Measurements from ENCODE around the gene FKBP2.

FKBP2 gene

DNA sequence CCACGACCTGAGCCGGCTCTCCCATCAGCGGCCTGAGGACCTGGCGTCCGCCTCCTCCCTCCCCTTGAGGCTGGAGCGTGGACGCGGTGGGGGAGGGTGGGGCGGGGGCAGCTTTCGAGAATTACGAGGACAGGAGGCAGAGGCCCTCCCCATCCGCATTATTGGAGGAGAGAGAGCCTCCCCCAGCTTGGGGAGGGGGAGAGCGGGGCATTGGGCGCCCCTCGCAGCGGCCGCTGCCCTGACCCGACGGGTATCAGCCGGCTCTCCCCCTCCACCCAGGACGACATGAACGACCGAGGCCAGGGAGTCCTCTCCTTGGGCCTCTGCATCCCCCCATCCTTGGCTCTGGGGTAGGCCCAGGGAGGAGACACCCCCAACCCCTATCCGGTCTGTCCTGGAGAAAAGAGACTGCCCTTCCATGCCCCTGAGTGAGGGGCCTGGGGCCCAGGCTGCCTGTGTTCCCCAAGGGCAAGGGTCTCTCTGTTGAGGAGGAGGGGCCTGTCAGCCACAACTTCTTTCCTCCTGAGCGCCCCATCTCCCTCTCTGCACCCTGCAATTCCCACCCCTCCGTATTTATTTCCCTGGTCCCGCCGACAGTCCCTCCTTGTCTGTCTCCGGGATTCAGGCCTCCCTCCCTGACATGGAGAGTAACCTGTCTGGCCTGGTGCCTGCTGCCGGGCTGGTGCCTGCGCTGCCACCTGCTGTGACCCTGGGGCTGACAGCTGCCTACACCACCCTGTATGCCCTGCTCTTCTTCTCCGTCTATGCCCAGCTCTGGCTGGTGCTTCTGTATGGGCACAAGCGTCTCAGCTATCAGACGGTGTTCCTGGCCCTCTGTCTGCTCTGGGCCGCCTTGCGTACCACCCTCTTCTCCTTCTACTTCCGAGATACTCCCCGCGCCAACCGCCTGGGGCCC lies 45.2 kb downstream of the FKBP2 start:
- DNase-seq (ENCODE audit: low read depth): no peak

DNA sequence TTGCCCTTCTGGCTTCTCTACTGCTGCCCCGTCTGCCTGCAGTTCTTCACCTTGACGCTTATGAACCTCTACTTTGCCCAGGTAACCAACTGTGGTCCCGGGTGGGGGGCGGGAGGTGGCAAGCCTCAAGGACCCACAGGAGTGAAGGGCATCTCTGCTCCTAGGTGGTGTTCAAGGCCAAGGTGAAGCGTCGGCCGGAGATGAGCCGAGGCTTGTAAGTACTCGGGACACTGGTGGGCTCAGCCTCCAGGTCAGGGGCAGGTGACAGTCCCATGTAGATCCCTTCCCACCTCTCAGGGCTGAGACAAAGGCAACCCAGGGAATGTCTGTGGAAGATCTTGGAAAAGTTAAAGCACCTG lies 45.9 kb downstream of the FKBP2 start:
- no peak for DNase-seq (ENCODE audit: low read depth)

DNA sequence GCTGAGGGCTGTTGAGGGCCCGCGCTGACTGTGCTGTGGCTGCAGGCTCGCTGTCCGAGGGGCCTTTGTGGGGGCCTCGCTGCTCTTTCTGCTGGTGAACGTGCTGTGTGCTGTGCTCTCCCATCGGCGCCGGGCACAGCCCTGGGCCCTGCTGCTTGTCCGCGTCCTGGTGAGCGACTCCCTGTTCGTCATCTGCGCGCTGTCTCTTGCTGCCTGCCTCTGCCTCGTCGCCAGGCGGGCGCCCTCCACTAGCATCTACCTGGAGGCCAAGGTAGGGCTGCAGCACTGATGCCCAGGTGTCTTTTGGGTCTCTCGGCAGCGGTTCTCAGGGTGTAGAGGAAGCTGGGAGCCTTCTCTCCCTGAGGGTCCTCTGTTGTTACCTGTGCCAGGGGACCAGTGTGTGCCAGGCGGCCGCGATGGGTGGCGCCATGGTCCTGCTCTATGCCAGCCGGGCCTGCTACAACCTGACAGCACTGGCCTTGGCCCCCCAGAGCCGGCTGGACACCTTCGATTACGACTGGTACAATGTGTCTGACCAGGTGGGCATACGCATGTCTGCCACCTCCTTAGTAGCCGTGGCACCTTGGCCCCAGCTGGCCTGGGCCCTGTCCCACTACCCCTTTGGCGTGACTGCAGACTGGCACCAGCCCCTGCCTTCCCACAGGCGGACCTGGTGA lies 46.9 kb downstream of the FKBP2 start:
- no peak for DNase-seq (ENCODE audit: low read depth)

DNA sequence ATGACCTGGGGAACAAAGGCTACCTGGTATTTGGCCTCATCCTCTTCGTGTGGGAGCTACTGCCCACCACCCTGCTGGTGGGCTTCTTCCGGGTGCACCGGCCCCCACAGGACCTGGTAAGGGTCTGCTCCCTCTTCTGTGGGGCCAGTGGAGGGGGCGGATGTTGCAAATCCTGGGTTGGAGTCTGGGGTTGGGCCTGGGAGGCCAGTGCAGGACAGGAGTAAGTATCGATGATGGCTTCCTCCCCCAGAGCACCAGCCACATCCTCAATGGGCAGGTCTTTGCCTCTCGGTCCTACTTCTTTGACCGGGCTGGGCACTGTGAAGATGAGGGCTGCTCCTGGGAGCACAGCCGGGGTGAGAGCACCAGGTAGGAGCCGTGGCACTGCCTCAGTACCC lies 47.5 kb downstream of the FKBP2 start:
- no peak for DNase-seq (ENCODE audit: low read depth)

DNA sequence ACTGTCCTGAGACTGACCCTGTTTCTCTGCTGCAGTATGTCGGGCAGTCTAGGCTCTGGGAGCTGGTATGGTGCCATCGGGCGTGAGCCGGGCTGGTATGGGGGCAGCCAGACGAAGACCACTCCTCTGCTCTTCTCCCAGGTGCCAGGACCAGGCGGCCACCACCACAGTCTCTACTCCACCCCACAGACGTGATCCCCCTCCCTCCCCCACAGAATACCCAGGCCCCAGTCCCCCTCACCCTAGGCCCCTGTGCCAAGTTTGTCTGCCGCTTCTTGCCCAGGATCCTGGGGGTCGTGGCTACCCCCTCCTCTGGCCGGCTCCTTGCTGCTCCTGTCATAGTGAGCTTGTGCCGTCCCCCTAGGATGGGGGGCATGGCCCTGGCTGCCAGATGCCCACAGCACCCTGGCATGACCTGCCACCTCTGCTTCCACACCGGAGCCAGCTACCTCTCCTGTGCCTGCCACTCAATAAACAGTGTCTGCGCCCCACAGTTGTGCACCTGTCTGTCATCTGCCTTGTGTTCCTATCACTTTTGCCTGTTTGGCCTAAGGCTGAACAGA lies 48.2 kb downstream of the FKBP2 start:
- no peak for DNase-seq (ENCODE audit: low read depth)

DNA sequence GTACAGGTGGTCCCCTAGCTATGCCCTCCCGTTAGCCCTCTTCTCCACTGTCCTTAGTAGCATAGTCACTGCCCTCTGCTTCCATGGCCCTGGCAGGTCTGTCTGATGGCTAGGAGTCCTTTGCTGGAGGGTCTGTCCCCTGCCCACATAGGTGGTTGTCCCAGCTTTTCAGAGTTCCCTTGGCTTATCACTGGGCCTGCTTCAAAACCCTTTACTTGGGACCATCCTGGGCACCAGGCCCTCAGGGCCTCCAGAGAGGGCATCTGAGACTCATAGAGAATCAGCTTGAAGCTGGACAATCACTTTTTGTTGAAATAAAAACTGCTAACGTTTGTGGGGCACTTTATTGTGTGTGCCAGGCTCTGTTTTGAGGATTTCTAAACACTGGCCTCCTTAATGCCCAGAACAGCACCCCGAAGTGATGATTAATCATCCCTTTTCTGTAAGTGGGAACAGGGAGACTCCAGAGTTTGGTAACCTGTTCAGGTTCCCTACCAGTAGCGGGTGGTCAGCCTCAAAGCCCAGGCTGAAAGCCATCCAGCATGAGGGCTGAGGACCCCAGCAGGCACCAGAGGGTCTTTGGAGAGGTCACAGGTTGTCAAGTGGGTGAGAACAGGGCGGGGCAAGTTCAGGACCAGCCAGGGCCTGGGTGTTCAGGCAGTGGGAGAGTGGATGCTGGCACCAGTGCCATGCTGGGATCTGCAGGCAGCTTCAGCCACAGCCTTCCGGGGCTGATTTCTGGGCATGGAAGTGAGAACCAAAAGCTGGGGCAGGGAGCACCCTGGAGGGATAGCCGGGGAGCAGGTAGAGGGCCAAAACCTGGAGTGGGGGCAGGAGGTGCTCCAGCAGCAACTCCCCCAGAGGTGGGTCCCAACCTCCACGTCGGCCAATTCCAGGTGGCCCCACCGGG lies 49.7 kb downstream of the FKBP2 start:
- no peak for DNase-seq (ENCODE audit: low read depth)

DNA sequence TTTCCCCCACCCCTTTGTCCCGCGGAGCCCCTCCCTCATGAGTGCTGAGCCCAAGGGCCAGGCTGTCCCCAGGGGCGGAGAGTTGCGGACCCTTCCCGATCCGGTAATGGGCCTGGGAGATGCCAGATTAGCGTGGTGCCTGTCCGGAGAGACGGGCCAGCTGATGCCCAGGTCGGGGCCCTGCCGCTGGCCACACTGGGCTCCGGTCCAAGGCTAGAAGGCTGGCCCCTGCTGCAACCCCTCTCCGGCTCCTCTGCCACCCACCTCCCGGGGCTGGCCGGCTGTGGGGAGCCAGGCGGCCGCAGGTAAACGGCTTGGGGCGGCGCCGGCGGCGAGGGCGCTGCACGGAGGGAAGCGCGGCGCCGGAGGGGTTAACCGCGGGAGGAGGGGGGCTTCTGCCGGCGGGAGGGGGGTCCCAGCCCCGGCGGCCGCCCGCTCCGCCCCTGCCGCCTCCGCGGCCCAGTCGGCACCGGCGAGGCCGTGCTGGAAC lies 50.4 kb downstream of the FKBP2 start, which contains the start of gene KCNK4:
TSS of gene KCNK4 (plus strand) at position 41 of the 490 bp plus-strand sequence. CDS start 1,717 bp downstream, outside the sequence.
- DNase-seq (ENCODE audit: low read depth): no peak

DNA sequence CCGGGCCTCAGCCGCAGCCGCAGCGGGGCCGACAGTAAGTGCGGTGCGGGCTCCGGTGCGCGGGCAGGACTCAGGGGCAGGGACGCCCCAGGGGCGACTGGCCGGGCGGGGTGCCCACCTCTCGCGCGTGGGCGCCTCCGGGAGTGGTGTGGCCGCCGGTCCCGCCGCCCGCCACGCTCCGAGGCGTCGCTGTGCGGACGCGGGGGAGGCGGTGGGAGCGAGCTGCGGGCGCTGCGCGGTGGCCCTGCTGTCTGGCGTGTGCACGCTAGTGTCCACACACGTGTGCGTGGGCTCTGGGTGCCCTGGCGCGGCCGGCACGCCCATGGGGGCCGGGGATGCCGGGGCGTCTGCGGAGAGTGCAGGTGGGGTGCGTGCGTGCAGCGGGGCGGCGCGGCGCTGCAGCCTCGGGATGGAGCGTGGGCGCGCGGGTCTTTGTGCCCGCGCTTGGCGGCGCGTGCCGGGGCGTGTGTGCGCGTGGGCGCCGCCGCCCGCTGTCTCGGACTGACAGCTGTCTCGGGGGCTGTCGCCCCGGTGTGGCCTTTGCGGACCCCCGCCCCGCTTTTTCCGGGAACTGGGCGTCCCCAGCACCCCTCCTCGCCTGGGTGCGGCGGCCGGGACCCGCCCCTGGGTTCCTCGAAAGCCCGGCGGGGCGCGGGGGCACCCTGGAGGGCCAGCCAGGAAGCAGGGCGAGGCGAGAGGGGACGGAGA lies 51.0 kb downstream of the FKBP2 start:
- no peak for DNase-seq (ENCODE audit: low read depth)

DNA sequence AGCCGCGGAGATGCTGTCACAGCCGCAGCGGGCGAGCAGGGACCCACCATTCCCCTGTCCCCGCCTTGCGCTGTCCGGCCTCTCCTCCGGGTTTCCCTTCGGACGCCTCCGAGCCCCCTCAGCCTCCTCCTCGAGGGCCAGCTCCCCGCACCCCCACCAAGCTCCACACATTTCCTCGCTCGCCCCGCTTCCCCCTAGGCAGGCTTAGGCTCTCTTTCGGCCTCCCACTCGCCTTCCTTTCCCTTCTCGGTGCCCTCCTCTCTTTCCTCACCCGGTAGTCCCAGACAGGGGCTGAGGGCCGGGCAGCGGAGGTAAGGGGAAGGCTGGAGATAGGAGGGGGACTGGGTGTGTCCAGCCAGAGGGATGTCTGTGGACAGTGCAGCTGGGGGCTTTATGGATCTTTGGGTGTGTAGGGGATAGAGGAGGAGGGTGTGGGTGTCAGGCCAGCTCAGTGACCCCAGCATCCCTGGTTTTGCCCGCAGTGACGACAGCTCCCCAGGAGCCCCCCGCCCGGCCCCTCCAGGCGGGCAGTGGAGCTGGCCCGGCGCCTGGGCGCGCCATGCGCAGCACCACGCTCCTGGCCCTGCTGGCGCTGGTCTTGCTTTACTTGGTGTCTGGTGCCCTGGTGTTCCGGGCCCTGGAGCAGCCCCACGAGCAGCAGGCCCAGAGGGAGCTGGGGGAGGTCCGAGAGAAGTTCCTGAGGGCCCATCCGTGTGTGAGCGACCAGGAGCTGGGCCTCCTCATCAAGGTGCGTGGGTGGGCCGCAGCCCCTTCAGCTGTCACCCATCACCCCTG lies 51.8 kb downstream of the FKBP2 start:
- no peak for DNase-seq (ENCODE audit: low read depth)

Data from fibroblast of the conjunctiva (primary cell).